Measurements from ENCODE around the gene PAX5. TPM values are rescaled to one million over a fixed set of nuclear protein-coding genes. Genes with fewer than 3 reads are reported as not detected.

PAX5 gene
- total and polyA plus RNA-seq, 2 of the 13 experiments (the other 11 are each of a cell fraction or from before 2014, with no cell fraction given), result not detected

DNA sequence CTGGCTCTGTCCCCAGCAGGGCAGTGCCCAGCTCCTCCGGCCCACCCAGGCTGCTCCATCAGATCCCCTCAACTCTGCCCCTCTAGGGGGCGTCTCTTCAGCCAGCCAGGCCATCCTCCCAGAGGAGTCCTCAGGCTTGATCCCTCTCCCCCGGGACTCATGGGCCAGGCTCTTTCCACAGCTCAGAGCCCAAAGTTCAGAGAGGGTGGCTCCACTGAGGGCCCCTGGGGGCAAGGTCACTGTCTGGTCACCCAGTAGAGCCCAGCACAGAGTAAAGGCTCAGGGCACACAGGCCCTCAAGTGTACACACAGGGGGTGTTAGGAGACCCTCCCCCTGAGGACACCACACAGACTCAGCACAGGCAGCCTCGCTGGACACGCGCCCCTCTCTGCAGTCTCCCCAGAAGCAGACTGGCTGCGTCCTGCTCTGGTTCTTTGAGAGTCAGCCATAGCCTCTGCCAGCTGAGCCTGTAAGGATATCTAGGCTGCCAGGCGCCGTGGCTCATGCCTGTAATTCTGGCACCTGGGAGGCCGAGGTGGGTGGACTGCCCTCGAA lies 64.8 kb downstream of the PAX5 start (continued):
- TF ChIP-seq, protein P1, sequence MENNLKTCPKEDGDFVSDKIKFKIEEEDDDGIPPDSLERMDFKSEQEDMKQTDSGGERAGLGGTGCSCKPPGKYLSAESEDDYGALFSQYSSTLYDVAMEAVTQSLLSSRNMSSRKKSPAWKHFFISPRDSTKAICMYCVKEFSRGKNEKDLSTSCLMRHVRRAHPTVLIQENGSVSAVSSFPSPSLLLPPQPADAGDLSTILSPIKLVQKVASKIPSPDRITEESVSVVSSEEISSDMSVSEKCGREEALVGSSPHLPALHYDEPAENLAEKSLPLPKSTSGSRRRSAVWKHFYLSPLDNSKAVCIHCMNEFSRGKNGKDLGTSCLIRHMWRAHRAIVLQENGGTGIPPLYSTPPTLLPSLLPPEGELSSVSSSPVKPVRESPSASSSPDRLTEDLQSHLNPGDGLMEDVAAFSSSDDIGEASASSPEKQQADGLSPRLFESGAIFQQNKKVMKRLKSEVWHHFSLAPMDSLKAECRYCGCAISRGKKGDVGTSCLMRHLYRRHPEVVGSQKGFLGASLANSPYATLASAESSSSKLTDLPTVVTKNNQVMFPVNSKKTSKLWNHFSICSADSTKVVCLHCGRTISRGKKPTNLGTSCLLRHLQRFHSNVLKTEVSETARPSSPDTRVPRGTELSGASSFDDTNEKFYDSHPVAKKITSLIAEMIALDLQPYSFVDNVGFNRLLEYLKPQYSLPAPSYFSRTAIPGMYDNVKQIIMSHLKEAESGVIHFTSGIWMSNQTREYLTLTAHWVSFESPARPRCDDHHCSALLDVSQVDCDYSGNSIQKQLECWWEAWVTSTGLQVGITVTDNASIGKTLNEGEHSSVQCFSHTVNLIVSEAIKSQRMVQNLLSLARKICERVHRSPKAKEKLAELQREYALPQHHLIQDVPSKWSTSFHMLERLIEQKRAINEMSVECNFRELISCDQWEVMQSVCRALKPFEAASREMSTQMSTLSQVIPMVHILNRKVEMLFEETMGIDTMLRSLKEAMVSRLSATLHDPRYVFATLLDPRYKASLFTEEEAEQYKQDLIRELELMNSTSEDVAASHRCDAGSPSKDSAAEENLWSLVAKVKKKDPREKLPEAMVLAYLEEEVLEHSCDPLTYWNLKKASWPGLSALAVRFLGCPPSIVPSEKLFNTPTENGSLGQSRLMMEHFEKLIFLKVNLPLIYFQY (CRISPR knock-in tag; IDR thresholded peaks at IDR 0.05; ENCODE audit: borderline replicate concordance), result no peak
- no peak for TF ChIP-seq ARNT2 (CRISPR knock-in tag; IDR thresholded peaks at IDR 0.05; ENCODE audit: low read depth)
- 0 out of 2 replicates have a peak, but pooled peaks have one; percentile 21 for TF ChIP-seq ZNF605 (CRISPR knock-in tag; IDR thresholded peaks at IDR 0.05)
- TF ChIP-seq, protein P2, sequence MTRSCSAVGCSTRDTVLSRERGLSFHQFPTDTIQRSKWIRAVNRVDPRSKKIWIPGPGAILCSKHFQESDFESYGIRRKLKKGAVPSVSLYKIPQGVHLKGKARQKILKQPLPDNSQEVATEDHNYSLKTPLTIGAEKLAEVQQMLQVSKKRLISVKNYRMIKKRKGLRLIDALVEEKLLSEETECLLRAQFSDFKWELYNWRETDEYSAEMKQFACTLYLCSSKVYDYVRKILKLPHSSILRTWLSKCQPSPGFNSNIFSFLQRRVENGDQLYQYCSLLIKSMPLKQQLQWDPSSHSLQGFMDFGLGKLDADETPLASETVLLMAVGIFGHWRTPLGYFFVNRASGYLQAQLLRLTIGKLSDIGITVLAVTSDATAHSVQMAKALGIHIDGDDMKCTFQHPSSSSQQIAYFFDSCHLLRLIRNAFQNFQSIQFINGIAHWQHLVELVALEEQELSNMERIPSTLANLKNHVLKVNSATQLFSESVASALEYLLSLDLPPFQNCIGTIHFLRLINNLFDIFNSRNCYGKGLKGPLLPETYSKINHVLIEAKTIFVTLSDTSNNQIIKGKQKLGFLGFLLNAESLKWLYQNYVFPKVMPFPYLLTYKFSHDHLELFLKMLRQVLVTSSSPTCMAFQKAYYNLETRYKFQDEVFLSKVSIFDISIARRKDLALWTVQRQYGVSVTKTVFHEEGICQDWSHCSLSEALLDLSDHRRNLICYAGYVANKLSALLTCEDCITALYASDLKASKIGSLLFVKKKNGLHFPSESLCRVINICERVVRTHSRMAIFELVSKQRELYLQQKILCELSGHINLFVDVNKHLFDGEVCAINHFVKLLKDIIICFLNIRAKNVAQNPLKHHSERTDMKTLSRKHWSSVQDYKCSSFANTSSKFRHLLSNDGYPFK (CRISPR knock-in tag; IDR thresholded peaks at IDR 0.05; ENCODE audit: borderline replicate concordance), result no peak
- TF ChIP-seq ZFX (CRISPR knock-in tag; IDR thresholded peaks at IDR 0.05; ENCODE audit: low read depth), result no peak
- TF ChIP-seq NONO (IDR thresholded peaks at IDR 0.05), result no peak
- no peak for TF ChIP-seq NONO (CRISPR knock-in tag; conservative IDR thresholded peaks at IDR 0.05)
- TF ChIP-seq, protein P3, sequence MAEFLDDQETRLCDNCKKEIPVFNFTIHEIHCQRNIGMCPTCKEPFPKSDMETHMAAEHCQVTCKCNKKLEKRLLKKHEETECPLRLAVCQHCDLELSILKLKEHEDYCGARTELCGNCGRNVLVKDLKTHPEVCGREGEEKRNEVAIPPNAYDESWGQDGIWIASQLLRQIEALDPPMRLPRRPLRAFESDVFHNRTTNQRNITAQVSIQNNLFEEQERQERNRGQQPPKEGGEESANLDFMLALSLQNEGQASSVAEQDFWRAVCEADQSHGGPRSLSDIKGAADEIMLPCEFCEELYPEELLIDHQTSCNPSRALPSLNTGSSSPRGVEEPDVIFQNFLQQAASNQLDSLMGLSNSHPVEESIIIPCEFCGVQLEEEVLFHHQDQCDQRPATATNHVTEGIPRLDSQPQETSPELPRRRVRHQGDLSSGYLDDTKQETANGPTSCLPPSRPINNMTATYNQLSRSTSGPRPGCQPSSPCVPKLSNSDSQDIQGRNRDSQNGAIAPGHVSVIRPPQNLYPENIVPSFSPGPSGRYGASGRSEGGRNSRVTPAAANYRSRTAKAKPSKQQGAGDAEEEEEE (CRISPR knock-in tag; IDR thresholded peaks at IDR 0.05; ENCODE audit: borderline replicate concordance), result no peak
- TF ChIP-seq ZNF816 (CRISPR knock-in tag; IDR thresholded peaks at IDR 0.05; ENCODE audit: borderline replicate concordance), result no peak
- TF ChIP-seq, protein P4, sequence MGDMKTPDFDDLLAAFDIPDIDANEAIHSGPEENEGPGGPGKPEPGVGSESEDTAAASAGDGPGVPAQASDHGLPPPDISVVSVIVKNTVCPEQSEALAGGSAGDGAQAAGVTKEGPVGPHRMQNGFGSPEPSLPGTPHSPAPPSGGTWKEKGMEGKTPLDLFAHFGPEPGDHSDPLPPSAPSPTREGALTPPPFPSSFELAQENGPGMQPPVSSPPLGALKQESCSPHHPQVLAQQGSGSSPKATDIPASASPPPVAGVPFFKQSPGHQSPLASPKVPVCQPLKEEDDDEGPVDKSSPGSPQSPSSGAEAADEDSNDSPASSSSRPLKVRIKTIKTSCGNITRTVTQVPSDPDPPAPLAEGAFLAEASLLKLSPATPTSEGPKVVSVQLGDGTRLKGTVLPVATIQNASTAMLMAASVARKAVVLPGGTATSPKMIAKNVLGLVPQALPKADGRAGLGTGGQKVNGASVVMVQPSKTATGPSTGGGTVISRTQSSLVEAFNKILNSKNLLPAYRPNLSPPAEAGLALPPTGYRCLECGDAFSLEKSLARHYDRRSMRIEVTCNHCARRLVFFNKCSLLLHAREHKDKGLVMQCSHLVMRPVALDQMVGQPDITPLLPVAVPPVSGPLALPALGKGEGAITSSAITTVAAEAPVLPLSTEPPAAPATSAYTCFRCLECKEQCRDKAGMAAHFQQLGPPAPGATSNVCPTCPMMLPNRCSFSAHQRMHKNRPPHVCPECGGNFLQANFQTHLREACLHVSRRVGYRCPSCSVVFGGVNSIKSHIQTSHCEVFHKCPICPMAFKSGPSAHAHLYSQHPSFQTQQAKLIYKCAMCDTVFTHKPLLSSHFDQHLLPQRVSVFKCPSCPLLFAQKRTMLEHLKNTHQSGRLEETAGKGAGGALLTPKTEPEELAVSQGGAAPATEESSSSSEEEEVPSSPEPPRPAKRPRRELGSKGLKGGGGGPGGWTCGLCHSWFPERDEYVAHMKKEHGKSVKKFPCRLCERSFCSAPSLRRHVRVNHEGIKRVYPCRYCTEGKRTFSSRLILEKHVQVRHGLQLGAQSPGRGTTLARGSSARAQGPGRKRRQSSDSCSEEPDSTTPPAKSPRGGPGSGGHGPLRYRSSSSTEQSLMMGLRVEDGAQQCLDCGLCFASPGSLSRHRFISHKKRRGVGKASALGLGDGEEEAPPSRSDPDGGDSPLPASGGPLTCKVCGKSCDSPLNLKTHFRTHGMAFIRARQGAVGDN (CRISPR knock-in tag; IDR thresholded peaks at IDR 0.05), result peak; percentile 45
- TF ChIP-seq PPARG (CRISPR knock-in tag; conservative IDR thresholded peaks at IDR 0.05), result no peak
- no peak for TF ChIP-seq KAT8 (CRISPR knock-in tag; IDR thresholded peaks at IDR 0.05)
- no peak for TF ChIP-seq KDM1A (CRISPR knock-in tag; IDR thresholded peaks at IDR 0.05)
- TF ChIP-seq RFX5 (IDR thresholded peaks at IDR 0.05; ENCODE audit: low read depth, low read length), result no peak
- TF ChIP-seq NCOA5 (CRISPR knock-in tag; IDR thresholded peaks at IDR 0.05), result no peak

All from HepG2 (cell line).